K562 (cell line): ENCODE data around the gene ARHGAP26. TPM values are rescaled to one million over a fixed set of nuclear protein-coding genes. Genes with fewer than 3 reads are reported as not detected.

Source experiments
- CBFA2T3 ChIP-seq: fragments of 450-650 bp; IDR thresholded peaks from 2 replicates; pipeline ENCODE4 v1.6.1; 2017
- CCAR2 ChIP-seq: fragments of 200-400 bp; formaldehyde crosslinking; IDR thresholded peaks from 2 replicates; pipeline ENCODE4 v1.6.1; 2017; ENCODE audit warnings: mild to moderate bottlenecking, low read depth, low read length
- HCFC1 ChIP-seq: IDR thresholded peaks from 2 replicates; pipeline ENCODE4 v1.6.1; 2012; ENCODE audit warnings: low read depth, low read length, improper control_type of control experiment
- HIVEP1 ChIP-seq: fragments of 250-450 bp; sonication (Bioruptor Pico); IDR thresholded peaks from 2 replicates; pipeline ENCODE4 v1.4.0; 2020; ENCODE audit warnings: mild to moderate bottlenecking
- HOXB6 ChIP-seq: fragments of 250-450 bp; sonication (Bioruptor Pico); IDR thresholded peaks from 2 replicates; pipeline ENCODE4 v1.5.1; 2022; ENCODE audit warnings: mild to moderate bottlenecking, borderline replicate concordance
- ILK ChIP-seq: fragments of 450-650 bp; IDR thresholded peaks from 2 replicates; pipeline ENCODE4 v1.6.1; 2016; ENCODE audit warnings: missing genetic modification characterization, low read depth, mild to moderate bottlenecking, missing compliant biosample characterization, moderate library complexity, borderline replicate concordance
- MTA1 ChIP-seq: fragments of 450-650 bp; IDR thresholded peaks from 2 replicates; pipeline ENCODE4 v1.6.1; 2017; ENCODE audit warnings: borderline replicate concordance
- PREB ChIP-seq: sonication (generic); formaldehyde crosslinking; IDR thresholded peaks from 2 replicates; pipeline ENCODE4 v1.8.1; 2023; ENCODE audit warnings: mild to moderate bottlenecking, missing genetic modification reagents
- RUNX1 ChIP-seq: sonication (generic); IDR thresholded peaks from 2 replicates; pipeline ENCODE4 v1.6.1; 2016; ENCODE audit warnings: antibody characterized with exemption, low read depth
- SIX5 ChIP-seq, 2 experiments: IDR thresholded peaks; 2 replicates each; pipeline ENCODE4 v1.6.1; 2011; ENCODE audit warnings: low read length in 2 of 2, borderline replicate concordance in 1 of 2, low read depth in 1 of 2, mild to moderate bottlenecking in 1 of 2, moderate library complexity in 1 of 2; ENCODE audit not compliant: insufficient read depth in 1 of 2
- SMARCA5 ChIP-seq: fragments of 450-650 bp; IDR thresholded peaks from 2 replicates; pipeline ENCODE4 v1.6.1; 2016
- SMC3 ChIP-seq: conservative IDR thresholded peaks from 2 replicates; pipeline ENCODE4 v1.6.1; 2011; ENCODE audit warnings: low read depth, low read length, improper control_type of control experiment; ENCODE audit not compliant: insufficient read depth
- SRSF7 ChIP-seq: fragments of 200-400 bp; formaldehyde crosslinking; optimal IDR thresholded peaks from 2 replicates; pipeline ENCODE3; 2017; ENCODE audit warnings: mild to moderate bottlenecking, low read depth, low read length
- ZFPM2 ChIP-seq: fragments of 250-450 bp; sonication (Bioruptor Pico); IDR thresholded peaks from 2 replicates; pipeline ENCODE4 v1.5.1; 2022; ENCODE audit warnings: mild to moderate bottlenecking
- ZFX ChIP-seq: sonication (generic); formaldehyde crosslinking; IDR thresholded peaks from 2 replicates; pipeline ENCODE4 v1.8.0; 2022; ENCODE audit warnings: mild to moderate bottlenecking, missing genetic modification reagents, moderate library complexity
- ZNF77 ChIP-seq: fragments of 250-450 bp; sonication (Bioruptor Pico); IDR thresholded peaks from 2 replicates; pipeline ENCODE4 v1.5.0; 2020
- polyA plus RNA-seq, 8 experiments: library from polyadenylated mRNA; depleted of rRNA in 4 of 8; stranded (reverse) in 5 of 8; unstranded in 3 of 8; fragments of >200 nt; fragmentation: Nextera tagmentation in 2 of 8; fragmentation: Illumina TruSeq in 1 of 8; extraction: Ambion mirVana in 2 of 8; extraction: Trizol in 1 of 8; gene quantifications; 2 replicates each; pipeline versions ENCODE4 v1.2.1 to v1.2.3, GENCODE V29; 2011 to 2014; ENCODE audit warnings: inconsistent platforms in 1 of 8, missing spikeins in 1 of 8
- total RNA-seq, 7 experiments: library from RNA; depleted of rRNA in 6 of 7; stranded (reverse); fragments of >200 nt in 6 of 7; fragmentation: Illumina TruSeq in 2 of 7; extraction: Trizol in 2 of 7; gene quantifications; 2 replicates each; pipeline versions ENCODE4 v1.2.1 to v1.2.3, GENCODE V29; 2011 to 2021; ENCODE audit warnings: low replicate concordance in 1 of 7
- TF ChIP-seq, protein P1 (sequence below): fragments of 250-450 bp; sonication (Bioruptor Pico); IDR thresholded peaks from 2 replicates; pipeline ENCODE4 v1.9.0; 2021; ENCODE audit warnings: mild to moderate bottlenecking, inconsistent platforms

ARHGAP26 gene
- total and polyA plus RNA-seq, 9 of the 15 experiments (the other 6 are each of a cell fraction or from before 2014, with no cell fraction given): 0.13 to 1.1 (median 0.55) TPM

- TF ChIP-seq HOXB6 (CRISPR knock-in tag): no peak
- no peak for TF ChIP-seq ZFX (CRISPR knock-in tag)
- TF ChIP-seq CBFA2T3: no peak
- no peak for TF ChIP-seq ZFPM2
- TF ChIP-seq SRSF7: no peak
- TF ChIP-seq SMARCA5: no peak
- TF ChIP-seq CCAR2: no peak
- TF ChIP-seq SIX5 (IDR thresholded peaks at IDR 0.05; ENCODE audit: borderline replicate concordance in 1 of 2, insufficient read depth in 1 of 2, low read depth in 1 of 2, low read length in 2 of 2): no peak
- TF ChIP-seq, protein P1, sequence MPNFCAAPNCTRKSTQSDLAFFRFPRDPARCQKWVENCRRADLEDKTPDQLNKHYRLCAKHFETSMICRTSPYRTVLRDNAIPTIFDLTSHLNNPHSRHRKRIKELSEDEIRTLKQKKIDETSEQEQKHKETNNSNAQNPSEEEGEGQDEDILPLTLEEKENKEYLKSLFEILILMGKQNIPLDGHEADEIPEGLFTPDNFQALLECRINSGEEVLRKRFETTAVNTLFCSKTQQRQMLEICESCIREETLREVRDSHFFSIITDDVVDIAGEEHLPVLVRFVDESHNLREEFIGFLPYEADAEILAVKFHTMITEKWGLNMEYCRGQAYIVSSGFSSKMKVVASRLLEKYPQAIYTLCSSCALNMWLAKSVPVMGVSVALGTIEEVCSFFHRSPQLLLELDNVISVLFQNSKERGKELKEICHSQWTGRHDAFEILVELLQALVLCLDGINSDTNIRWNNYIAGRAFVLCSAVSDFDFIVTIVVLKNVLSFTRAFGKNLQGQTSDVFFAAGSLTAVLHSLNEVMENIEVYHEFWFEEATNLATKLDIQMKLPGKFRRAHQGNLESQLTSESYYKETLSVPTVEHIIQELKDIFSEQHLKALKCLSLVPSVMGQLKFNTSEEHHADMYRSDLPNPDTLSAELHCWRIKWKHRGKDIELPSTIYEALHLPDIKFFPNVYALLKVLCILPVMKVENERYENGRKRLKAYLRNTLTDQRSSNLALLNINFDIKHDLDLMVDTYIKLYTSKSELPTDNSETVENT (CRISPR knock-in tag): no peak
- TF ChIP-seq HCFC1: no peak
- no peak for TF ChIP-seq ILK
- TF ChIP-seq MTA1: no peak
- TF ChIP-seq PREB (CRISPR knock-in tag): no peak
- no peak for TF ChIP-seq SMC3
- TF ChIP-seq HIVEP1 (CRISPR knock-in tag): no peak
- no peak for TF ChIP-seq ZNF77 (CRISPR knock-in tag)
- no peak for TF ChIP-seq RUNX1
Measured at GRCh38 chr5:142829801-142830220, 59.6 kb downstream of the ARHGAP26 start (continued).
